Lower leg skin (tissue), 3 donors: ENCODE data around the gene CPLX4.

ENCODE experiments used
- POLR2A ChIP-seq, 2 donors: fragments of 450-650 bp; IDR thresholded peaks; one replicate each; pipeline ENCODE4 v1.6.1; 2016 to 2017; ENCODE audit warnings: antibody characterized with exemption in 2 of 2, mild to moderate bottlenecking in 1 of 2, moderate library complexity in 1 of 2
- TF ChIP-seq, protein P1 (sequence below), 3 donors: fragments of 450-650 bp; IDR thresholded peaks; one replicate each; pipeline ENCODE4 v1.5.1; 2016; ENCODE audit warnings: antibody characterized with exemption in 3 of 3, mild to moderate bottlenecking in 3 of 3, moderate library complexity in 2 of 3

DNA sequence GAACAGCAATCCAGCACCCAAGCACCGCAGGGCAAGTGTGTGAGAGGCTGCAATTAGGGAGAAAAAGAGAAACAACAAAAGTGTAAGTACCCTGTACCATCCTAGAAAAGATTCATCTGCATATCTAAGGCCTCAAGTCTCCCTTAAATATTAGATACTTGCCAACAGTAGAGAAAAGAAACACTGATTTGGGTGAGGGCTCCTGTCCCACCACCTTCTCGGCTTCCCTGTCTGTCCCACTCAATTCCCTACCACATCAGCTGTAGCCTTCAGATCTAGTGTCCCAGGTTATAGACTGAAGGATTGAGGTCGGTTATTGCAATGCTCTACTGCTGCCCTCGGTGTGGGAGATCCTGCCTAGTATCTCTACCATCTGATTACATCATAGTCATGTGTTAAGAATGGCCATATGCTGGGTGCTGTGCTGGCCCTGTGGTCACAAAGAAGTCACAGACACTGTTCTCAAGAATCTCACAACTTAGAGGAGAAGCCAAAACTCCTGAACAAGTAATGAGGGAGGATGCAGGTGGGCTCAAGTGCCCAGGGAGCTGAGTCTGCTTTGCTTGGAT is 47.7 kb downstream of the CPLX4 start:
- TF ChIP-seq, protein P1, sequence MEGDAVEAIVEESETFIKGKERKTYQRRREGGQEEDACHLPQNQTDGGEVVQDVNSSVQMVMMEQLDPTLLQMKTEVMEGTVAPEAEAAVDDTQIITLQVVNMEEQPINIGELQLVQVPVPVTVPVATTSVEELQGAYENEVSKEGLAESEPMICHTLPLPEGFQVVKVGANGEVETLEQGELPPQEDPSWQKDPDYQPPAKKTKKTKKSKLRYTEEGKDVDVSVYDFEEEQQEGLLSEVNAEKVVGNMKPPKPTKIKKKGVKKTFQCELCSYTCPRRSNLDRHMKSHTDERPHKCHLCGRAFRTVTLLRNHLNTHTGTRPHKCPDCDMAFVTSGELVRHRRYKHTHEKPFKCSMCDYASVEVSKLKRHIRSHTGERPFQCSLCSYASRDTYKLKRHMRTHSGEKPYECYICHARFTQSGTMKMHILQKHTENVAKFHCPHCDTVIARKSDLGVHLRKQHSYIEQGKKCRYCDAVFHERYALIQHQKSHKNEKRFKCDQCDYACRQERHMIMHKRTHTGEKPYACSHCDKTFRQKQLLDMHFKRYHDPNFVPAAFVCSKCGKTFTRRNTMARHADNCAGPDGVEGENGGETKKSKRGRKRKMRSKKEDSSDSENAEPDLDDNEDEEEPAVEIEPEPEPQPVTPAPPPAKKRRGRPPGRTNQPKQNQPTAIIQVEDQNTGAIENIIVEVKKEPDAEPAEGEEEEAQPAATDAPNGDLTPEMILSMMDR (IDR thresholded peaks at IDR 0.05), result no peak
- TF ChIP-seq POLR2A (IDR thresholded peaks at IDR 0.05), result no peak
